ENCODE measurements around the gene LSR. TPM values are rescaled to one million over a fixed set of nuclear protein-coding genes. Genes with fewer than 3 reads are reported as not detected.

The LSR gene
- total RNA-seq, 1 donor from 2014 or later: 5.4 TPM

- no peak overlapping the region for H3K27ac Mint-ChIP-seq (ENCODE audit: unreplicated experiment)
- peaks cover 11% of the 10 kb centered on the region for H3K4me1 Mint-ChIP-seq (ENCODE audit: low read depth, unreplicated experiment)
Measured at GRCh38 chr19:35288331-35288730, 39.5 kb downstream of the LSR start.

GRCh38 chr19:35288906-35289305 lies 40.1 kb downstream of the LSR start:
- Mint-ChIP-seq H3K27me3 (ENCODE audit: unreplicated experiment) (peaks cover 10% of the 10 kb centered on the region), H3K4me1 (ENCODE audit: low read depth, unreplicated experiment) (peaks cover 13% of the 10 kb centered on the region), H3K27ac (ENCODE audit: unreplicated experiment) (no peak overlapping the region), H3K9me3 (ENCODE audit: unreplicated experiment) (peaks cover 4% of the 10 kb centered on the region), H3K4me3 (ENCODE audit: unreplicated experiment) (no peak overlapping the region), H3K36me3 (ENCODE audit: unreplicated experiment) (no peaks in the 10 kb centered on the region)
- DNase-seq: no peak
- no peak for TF ChIP-seq CTCF (IDR thresholded peaks at IDR 0.05; ENCODE audit: partially characterized antibody, unreplicated experiment)

More at GRCh38 chr19:35288331-35288730, 39.5 kb downstream of the LSR start:
- Mint-ChIP-seq H3K9me3 (ENCODE audit: unreplicated experiment) (peaks cover 4% of the 10 kb centered on the region), H3K4me3 (ENCODE audit: unreplicated experiment) (no peak overlapping the region), H3K36me3 (ENCODE audit: unreplicated experiment) (no peaks in the 10 kb centered on the region), H3K27me3 (ENCODE audit: unreplicated experiment) (peaks cover 10% of the 10 kb centered on the region)
- no peak for TF ChIP-seq CTCF (IDR thresholded peaks at IDR 0.05; ENCODE audit: partially characterized antibody, unreplicated experiment)
- DNase-seq: no peak

GRCh38 chr19:35290381-35291127 lies 41.8 kb downstream of the LSR start:
- no peak overlapping the region for H3K27ac Mint-ChIP-seq (ENCODE audit: unreplicated experiment)

GRCh38 chr19:35291259-35291658 lies 42.5 kb downstream of the LSR start:
- Mint-ChIP-seq H3K4me3 (ENCODE audit: unreplicated experiment) (no peak overlapping the region), H3K36me3 (ENCODE audit: unreplicated experiment) (no peaks in the 10 kb centered on the region), H3K27me3 (ENCODE audit: unreplicated experiment) (peaks cover 11% of the 10 kb centered on the region), H3K27ac (ENCODE audit: unreplicated experiment) (no peak overlapping the region), H3K9me3 (ENCODE audit: unreplicated experiment) (peaks cover 5% of the 10 kb centered on the region), H3K4me1 (ENCODE audit: low read depth, unreplicated experiment) (peaks cover 7% of the 10 kb centered on the region)
- TF ChIP-seq CTCF (IDR thresholded peaks at IDR 0.05; ENCODE audit: partially characterized antibody, unreplicated experiment): no peak
- no peak for DNase-seq

More at GRCh38 chr19:35290381-35291127, 41.8 kb downstream of the LSR start:
- Mint-ChIP-seq H3K9me3 (ENCODE audit: unreplicated experiment) (peaks cover 5% of the 10 kb centered on the region), H3K4me3 (ENCODE audit: unreplicated experiment) (no peak overlapping the region), H3K36me3 (ENCODE audit: unreplicated experiment) (no peaks in the 10 kb centered on the region), H3K4me1 (ENCODE audit: low read depth, unreplicated experiment) (peaks cover 7% of the 10 kb centered on the region), H3K27me3 (ENCODE audit: unreplicated experiment) (peaks cover 11% of the 10 kb centered on the region)
- no peak for DNase-seq
- no peak for TF ChIP-seq CTCF (IDR thresholded peaks at IDR 0.05; ENCODE audit: partially characterized antibody, unreplicated experiment)

- Mint-ChIP-seq H3K4me1 (ENCODE audit: low read depth, unreplicated experiment) (peaks cover 7% of the 10 kb centered on the region), H3K27ac (ENCODE audit: unreplicated experiment) (no peak within 1 kb of the TSS), H3K36me3 (ENCODE audit: unreplicated experiment) (no peaks in the 10 kb centered on the region), H3K27me3 (ENCODE audit: unreplicated experiment) (peaks cover 11% of the 10 kb centered on the region), H3K4me3 (ENCODE audit: unreplicated experiment) (no peak within 1 kb of the TSS), H3K9me3 (ENCODE audit: unreplicated experiment) (peaks cover 5% of the 10 kb centered on the region)
- DNase-seq: no peak
- TF ChIP-seq CTCF (IDR thresholded peaks at IDR 0.05; ENCODE audit: partially characterized antibody, unreplicated experiment): no peak
Measured at GRCh38 chr19:35291916-35292315, 43.1 kb downstream of the LSR start, which contains the start of gene MAG. TSS of gene MAG (plus strand) at chr19:35292161. CDS start at chr19:35295409, 3,248 bp downstream.
